GM19468 (cell line): ENCODE measurements around the gene PDLIM1.

Source experiments
- ATAC-seq: cut with Tn5 transposase; IDR thresholded peaks from one replicate; pipeline ENCODE4 v1.9.1; 2021; ENCODE audit warnings: mild to moderate bottlenecking, moderate library complexity, moderate number of reproducible peaks; ENCODE audit not compliant: unreplicated experiment; ENCODE audit errors: extremely low read depth

PDLIM1 gene

GRCh38 chr10:95319239-95319638, 28.4 kb upstream of the PDLIM1 start:
- no peak for ATAC-seq

- ATAC-seq = no peak
These were observed 24.7 kb upstream of the PDLIM1 start for GRCh38 chr10:95315509-95315908.

- no peak for ATAC-seq
These were observed 23.6 kb upstream of the PDLIM1 start for GRCh38 chr10:95314192-95314918.

- no peak for ATAC-seq
These were observed 22.2 kb upstream of the PDLIM1 start for GRCh38 chr10:95312986-95313495.

GRCh38 chr10:95312257-95312656, 21.5 kb upstream of the PDLIM1 start:
- ATAC-seq = no peak

- ATAC-seq = peak; percentile 36
These were observed 19.2 kb upstream of the PDLIM1 start for GRCh38 chr10:95309958-95310357.

GRCh38 chr10:95308389-95309302, 17.8 kb upstream of the PDLIM1 start:
- ATAC-seq = no peak

GRCh38 chr10:95306851-95307250, 16.0 kb upstream of the PDLIM1 start:
- ATAC-seq = no peak

GRCh38 chr10:95306318-95306650, 15.5 kb upstream of the PDLIM1 start:
- ATAC-seq = no peak

- no peak for ATAC-seq
These were observed 15.0 kb upstream of the PDLIM1 start for GRCh38 chr10:95305606-95306317.

- ATAC-seq = no peak
These were observed 14.2 kb upstream of the PDLIM1 start for GRCh38 chr10:95304976-95305375.

- ATAC-seq = no peak
These were observed 13.7 kb upstream of the PDLIM1 start for GRCh38 chr10:95304463-95304862.

GRCh38 chr10:95303950-95304349, 13.1 kb upstream of the PDLIM1 start:
- no peak for ATAC-seq

GRCh38 chr10:95303535-95303934, 12.7 kb upstream of the PDLIM1 start:
- ATAC-seq = no peak

- ATAC-seq = no peak
These were observed 9.3 kb upstream of the PDLIM1 start for GRCh38 chr10:95300022-95300539.

- ATAC-seq = peak; percentile 23
These were observed 6.6 kb upstream of the PDLIM1 start for GRCh38 chr10:95297402-95297801.

- ATAC-seq = no peak
These were observed 6.0 kb upstream of the PDLIM1 start for GRCh38 chr10:95296764-95297163.

- peak; percentile 77 for ATAC-seq
These were observed 4.4 kb upstream of the PDLIM1 start for GRCh38 chr10:95295031-95295755.

- ATAC-seq = no peak
These were observed 2.8 kb upstream of the PDLIM1 start for GRCh38 chr10:95293631-95294030.
